Stimulated activated CD4-positive, alpha-beta T cell treated with anti-CD3 and anti-CD28 coated beads, Interleukin-1b, Interleukin-23, amount 100 ng/mL, for 1 hour (primary cell): Measurements from ENCODE around the gene KAT5.
"Not testable (repeated sequence)": the region's sequence is repeated elsewhere in the genome, so short reads cannot be mapped to it uniquely, and the experiment has no call there.

Experiments used
- DNase-seq, 2 donors: peaks; one replicate each; pipeline ENCODE4 v3.0.0-alpha.2; 2020; ENCODE audit warnings: low read depth in 2 of 2

Gene KAT5

DNA sequence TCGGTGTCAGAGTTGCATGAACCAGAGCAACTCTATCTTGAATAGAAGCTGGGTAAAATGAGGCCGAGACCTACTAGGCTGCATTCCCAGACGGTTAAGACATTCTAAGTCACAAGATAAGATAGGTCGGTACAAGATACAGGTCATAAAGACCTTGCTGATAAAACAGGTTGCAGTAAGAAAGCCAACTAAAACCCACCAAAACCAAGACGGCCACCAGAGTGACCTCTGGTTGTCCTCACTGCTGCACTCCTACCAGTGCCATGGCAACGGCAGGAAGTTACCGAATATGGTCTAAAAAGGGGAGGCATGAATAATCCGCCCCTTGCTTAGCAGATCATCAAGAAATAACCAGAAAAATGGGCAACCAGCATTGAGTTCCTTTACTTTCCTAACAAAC, 2.4 kb upstream of the KAT5 start:
- no peak for DNase-seq

DNA sequence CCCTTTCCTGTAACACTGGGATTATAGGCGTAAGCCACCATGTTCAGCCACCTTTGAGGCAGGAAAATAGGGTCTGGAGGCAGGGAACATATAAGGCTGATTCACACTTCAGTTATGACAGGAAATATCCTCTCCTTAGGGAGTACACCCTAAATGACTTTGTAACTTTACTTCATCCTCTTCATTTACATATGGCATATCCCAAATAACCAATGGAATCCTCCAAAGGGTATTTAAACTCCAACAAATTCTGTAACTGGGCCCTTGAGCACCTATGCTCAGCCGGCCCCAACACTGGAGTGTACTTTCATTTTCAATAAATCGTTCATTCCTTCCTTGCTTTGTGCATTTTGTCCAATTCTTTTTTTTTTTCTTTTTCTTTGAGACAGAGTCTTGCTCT, 1.6 kb upstream of the KAT5 start:
- DNase-seq: no peak

DNA sequence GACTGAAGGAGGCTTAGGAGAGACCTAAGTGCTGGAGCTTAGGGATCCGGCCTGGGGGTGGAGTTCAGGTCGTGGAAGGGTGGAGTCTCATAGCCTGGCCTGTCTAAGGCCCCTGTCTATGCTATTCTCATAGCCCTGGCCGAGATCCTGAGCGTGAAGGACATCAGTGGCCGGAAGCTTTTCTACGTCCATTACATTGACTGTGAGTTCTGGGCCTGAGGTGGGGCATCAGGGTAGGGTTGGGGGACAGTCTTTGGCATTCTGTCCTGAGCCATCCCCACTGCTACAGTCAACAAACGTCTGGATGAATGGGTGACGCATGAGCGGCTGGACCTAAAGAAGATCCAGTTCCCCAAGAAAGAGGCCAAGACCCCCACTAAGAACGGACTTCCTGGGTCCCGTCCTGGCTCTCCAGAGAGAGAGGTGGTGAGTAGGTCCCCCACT, 603 bp downstream of the KAT5 start:
- no peak for DNase-seq

DNA sequence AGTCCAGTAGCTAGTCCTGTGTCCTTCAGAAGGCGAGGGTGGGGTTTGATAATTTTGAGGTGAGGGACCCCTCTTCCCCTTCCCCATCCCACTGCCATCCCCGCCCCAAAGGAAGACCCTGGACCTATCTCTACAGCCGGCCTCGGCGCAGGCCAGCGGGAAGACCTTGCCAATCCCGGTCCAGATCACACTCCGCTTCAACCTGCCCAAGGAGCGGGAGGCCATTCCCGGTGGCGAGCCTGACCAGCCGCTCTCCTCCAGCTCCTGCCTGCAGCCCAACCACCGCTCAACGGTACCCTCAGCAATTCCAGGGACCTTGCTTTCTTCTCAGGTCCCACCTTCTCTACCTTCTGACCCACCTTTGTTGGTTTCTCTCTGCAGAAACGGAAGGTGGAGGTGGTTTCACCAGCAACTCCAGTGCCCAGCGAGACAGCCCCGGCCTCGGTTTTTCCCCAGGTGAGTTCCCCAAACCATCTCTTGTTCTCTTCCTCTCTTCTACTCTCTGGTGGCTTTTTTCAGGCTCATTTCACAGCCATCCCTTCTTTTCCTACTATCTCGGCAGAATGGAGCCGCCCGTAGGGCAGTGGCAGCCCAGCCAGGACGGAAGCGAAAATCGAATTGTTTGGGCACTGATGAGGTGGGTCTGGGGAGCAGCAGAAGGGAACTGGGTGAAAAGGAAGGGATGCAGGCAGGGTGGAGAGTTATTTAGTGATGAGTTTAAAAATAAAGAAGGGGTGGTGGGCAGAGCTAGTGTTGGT, 1.3 kb downstream of the KAT5 start:
- no peak for DNase-seq

DNA sequence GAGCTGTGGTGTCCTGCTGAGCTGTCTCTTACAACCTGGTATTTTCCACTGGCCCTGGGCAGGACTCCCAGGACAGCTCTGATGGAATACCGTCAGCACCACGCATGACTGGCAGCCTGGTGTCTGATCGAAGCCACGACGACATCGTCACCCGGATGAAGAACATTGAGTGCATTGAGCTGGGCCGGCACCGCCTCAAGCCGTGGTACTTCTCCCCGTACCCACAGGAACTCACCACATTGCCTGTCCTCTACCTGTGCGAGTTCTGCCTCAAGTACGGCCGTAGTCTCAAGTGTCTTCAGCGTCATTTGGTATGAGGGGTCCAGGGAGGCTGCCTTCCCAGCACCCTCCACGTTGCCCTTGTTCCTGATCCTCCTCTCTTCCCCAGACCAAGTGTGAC, 2.4 kb downstream of the KAT5 start:
- DNase-seq: no peak

DNA sequence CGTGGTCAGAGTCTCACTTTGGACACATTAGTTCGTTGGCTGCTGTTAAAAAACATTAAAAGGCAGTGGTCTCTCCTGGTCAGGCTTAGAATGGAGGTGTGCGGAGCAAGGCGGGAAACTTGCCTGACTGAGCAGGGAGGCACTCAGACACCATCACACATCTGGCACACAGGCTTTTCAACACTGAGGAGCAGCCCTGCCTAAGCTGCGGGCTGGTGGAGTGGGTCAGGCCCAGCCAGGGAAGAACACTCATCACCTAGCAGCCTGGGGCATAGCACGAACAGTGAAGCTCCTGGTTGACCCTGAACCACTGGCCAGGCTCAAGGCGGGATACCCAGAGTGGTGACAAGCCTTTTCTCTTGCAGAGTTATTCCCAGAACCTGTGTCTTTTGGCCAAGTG, 4.2 kb downstream of the KAT5 start:
- no peak for DNase-seq

DNA sequence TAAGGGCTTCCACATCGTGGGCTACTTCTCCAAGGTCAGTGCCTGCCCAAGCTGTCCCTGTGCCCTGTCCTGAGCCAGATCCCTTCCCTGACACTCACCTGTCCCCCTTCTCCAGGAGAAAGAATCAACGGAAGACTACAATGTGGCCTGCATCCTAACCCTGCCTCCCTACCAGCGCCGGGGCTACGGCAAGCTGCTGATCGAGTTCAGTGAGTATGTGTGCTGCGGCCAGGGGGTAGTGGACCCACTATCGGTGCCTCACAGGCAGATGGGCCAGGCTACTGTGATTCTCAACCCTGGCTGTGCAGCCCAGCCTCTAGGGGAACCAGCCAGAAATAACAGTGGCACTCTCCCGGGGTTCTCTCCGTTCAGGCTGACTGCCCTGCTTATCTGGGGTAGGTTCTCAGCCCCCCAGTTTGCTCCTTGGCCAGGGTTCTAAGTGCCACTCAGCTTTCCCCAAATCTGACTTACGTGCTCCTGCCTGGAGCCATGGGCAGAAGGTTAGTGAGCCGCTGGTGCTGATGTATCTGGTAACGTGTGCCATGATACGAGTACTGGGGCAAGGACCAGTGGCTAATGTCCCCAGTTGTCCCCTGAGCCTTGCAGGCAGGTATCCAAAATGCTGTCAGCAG, 4.8 kb downstream of the KAT5 start:
- DNase-seq: no peak

DNA sequence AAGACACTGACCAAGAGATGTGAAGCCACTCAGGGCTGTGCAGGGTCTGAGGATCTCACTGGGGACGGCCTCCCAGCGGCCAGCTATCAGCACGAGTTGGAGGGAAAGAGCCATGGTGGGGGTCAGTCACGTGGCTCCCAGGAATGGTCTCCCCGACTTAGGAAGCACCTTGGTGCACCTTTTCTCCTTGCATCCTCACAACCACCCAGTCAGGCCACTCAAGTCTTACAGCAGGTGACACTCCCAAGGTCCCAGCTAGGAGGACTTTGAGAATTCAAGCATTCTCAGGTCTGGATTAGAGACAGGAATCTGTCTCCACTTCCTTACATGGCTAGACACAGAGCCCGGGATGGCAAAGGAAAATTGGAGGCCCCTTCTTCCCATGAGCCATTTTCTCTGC, 5.9 kb downstream of the KAT5 start:
- DNase-seq: no peak

DNA sequence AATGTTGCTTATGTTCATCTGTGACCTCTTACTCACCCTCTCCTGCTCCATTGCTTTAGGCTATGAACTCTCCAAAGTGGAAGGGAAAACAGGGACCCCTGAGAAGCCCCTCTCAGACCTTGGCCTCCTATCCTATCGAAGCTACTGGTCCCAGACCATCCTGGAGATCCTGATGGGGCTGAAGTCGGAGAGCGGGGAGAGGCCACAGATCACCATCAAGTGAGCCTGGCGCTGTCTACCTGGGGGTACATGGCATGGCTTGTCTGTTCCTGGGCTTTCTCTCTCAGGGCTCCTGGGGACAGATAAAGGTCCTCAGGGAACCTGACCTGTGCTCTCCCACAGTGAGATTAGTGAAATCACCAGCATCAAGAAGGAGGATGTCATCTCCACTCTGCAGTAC, 6.5 kb downstream of the KAT5 start:
- no peak for DNase-seq

DNA sequence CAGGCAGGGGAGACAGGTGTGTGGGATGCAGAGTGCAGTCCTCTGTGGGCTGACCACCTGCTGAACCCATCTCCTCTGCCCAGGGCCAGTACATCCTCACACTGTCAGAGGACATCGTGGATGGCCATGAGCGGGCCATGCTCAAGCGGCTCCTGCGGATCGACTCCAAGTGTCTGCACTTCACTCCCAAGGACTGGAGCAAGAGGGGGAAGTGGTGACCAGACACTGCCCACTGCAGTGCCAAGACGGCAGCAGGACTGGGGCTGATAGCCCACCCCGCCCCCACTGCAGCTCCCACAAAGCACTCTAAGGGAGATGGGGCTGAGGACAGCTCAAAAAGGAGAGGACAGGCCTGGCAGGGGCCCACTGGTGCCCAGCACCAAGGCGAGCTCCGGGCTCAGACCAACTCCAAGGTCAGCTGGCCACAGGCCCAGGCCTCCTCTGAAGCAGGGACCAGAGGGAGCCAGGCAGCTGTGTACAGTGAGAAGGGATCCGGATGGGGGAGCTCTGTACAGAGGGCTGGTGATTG, 7.0 kb downstream of the KAT5 start:
- DNase-seq: no peak

DNA sequence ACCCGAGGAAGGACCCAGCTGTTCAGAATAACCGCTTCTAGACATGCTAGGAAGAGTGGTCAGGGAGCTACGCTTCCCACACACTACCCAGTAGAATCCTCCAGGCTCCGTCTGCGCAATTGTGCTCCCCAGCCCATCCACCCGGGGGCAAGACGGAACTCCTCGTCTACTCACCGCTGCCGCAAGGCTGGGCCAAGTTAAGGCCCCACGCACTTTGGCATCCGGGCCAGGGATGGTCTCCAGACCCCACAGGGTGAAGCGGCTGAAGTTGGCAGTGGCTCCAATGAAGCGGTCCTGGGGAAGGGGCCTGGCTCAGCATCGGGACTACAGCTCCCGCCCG, 7.8 kb downstream of the KAT5 start:
- no peak for DNase-seq

DNA sequence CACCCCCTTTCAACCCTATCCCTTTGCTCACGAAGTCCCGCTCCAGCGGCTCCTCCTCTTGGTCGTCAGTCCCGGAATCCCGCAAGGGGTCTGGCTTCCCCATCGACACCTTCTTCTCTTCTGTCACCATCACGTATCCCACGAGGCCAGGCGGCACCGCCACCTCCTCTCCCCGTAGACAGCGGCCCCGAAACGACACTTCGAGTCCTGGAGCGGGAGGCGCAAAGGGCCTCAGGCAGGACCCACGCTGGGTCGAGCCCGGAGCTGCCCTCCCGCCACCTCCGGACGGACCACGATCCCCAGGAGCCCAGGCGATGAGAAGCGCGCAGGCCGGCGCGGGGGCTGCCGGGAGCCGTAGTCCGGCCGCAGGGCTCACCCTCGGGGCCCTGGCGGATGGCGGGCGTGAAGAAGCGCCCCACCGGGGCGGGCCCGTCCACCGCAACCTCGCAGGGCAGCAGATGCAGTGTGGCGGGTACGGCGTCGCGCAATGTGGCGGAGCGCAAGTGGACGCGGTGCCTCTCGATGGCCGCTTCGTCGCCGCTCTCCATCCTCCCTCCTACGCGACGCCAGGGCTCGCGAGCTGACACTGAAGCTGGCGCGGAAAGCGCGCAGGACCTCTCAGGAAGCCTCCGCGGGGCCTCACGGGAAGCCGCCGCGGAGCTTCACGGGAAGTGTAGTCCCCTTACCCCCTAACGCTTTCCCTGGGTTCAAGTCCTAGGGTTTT, 8.3 kb downstream of the KAT5 start, which contains the start of gene RNASEH2C:
Gene RNASEH2C, minus strand, starts transcription at position 588 of the 724 bp plus-strand sequence. Its CDS starts 40 bp downstream, at position 548.
- DNase-seq: peak; percentile 29 to 52

DNA sequence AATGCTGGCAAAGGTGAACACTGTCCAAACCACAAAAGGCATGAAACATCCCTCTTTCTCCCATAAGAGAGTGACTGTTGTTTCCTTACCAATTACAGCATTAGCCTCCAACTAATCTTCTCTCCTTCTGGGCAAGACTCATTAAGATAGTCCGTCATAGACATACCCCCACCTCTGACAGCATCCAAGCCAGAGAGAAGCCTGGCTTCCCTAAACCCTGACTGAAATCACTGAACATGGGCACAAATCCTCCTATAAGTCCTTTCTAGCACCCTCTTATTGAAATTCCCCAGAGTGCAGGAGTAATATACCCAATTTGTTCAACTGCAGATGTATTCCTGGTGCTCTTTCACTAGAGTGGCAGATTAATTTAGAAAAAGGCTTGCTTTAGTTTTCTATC, 10.2 kb downstream of the KAT5 start:
- no peak for DNase-seq

DNA sequence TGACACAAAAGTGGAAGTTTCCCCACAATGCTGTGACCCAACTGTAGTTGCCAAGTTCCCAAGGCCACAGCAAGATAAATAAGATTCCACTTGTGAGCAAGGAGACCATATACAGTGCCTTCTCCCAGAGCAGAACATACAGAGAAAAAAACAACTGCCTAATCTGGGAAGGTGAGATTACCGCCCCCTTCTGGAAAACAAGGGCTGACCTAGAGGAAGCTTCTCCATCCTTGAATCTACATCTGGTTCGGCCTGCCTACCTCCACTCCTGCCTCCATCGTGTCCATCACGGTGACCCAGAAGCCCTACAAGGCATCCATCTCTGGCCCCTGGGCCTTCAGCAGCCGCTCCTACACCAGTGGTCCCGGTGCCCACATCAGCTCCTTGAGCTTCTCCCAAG, 14.6 kb downstream of the KAT5 start:
- no peak for DNase-seq

DNA sequence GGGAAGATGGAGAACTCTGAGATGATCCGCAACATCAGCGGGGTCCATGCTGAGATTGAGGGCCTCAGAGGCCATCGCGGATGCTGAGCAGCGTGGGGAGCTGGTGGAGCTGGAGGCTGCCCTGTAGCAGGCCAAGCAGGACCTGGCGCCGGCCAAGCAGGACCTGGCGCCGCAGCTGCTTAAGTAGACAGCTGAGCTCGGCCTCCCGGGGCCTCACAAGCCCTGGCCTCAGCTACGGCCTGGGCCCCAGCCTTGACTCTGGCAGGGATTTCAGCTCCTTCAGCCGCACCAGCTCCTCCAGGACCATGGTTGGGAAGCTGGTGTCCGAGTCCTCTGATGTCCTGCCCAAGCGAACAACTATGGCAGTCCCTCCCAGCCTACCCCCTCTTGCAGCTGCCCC, 15.8 kb downstream of the KAT5 start:
- DNase-seq: no peak

DNA sequence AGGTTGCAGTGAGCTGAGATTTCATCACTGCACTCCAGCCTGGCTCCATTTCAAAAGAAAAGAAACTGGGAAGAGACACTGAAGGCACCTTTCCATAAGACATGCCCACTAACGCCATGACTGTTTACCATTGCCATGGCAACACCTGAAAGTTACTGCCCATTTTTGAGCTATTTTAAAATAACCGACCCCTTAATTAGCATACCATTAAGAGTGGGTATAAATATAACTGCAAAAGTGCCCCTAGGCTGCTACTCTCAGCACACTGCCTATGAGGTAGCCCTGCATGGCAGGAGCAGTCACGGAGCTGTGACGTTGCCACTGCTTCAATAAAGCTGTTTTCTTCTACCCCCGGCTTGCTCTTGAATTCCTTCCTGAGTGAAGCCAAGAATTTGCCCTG, 18.4 kb downstream of the KAT5 start:
- DNase-seq: no peak

DNA sequence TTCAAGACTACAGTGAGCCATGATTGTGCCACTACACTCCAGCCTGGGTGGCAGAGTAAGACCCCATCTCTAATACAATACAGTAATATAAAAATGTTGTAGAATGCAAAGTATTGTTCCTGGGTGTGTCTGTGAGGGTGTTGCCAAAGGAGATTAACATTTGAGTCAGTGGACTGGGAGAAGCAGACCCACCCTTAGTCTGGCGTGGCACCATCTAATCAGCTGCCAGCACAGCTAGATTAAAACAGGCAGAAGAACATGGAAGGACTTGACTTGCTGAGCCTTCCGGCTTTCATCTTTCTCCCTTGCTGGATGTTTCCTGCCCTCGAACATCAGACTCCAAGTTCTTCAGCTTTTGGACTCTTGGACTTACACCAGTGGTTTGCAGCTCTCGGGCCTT, 23.1 kb downstream of the KAT5 start:
- not testable (repeated sequence) for DNase-seq

DNA sequence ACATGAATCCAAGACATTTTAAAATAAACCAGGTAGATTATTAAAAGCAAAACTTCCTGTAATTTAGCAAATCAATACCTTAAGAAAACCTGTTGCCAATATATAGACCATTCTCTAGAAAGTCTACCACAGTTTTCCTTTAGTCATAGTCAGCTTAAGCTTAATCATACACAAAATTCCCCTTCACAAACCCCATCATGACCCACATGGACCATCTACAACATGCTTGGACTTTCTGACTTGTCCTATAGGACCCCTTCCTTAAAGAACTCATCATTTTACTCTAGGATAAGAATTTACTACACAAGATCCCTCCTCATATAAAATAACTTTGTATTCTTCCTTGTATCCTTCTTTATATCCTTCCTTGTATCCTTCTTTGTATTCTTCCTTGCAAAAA, 24.8 kb downstream of the KAT5 start:
- DNase-seq: no peak

DNA sequence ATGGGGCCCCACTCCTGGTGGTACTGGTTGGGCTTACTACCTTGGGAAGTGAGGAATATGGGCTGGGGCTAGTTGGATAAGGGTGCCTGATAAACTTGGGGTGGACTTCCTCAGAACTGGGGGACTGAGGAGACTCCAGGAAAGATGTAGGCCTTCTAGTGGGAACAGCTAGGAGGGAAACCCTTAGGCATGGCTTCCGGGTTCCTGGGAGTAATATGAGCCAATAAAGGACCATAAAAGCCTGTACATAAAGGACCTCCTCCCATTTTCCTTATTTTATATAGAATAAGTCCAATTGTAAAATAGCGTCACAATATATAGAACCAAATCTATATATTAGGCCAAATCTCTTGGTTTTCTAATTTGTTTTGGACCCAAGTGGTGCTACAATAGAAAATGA, 27.0 kb downstream of the KAT5 start:
- no peak for DNase-seq

DNA sequence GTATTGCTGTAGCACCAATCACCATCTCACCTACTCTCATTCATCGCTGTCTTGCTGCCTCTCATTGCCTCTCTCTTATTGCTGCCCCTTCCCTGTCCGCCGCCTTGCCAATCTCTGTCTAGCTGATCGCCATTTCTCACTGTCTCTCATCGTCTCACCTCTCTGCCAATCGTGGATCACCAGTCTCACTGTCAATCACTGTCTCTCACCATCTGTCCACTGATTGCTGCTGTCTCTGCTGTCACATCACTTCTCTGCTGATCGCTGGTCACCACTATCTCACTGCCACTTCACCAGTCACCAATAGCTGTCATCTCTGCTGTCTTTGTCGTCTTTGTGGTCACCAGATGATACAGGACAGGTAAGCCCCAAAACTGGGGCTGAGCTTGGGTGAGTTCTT, 29.1 kb downstream of the KAT5 start:
- no peak for DNase-seq

DNA sequence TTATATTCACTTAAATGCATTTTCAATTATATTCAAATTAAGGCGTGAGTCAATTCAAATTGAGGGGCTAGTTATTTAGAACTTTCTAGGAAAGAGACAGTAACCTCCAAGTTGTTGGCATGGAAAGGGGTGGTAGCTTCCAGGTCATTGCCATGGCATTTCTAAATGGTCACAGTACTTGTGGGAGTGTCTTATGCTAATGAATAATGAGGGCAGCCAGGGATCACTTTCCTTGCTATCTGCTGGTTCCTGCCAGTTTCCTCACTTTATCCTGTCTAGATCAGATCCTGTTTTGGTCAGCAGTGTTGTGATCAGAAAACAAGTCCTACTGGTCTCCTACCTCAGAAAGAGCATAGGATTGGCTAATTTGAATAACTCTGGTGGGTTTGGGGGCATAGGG, 30.3 kb downstream of the KAT5 start:
- no peak for DNase-seq

DNA sequence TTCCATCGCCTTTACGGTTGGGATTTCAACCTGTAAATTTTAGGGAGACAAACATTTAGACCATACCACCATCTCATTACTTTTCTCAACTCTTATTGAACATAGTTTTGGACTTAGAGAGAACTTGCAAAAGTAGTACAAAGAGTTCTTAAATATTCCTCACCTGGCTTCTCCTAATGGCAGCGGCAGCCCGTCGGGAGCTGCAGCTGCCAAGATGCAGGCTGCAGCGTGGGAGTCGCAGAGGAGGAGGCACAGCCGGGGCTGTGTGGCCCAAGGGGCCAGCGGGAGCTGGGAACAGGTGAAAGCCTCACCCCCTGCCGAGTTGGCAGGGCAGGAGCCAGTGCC, 31.6 kb downstream of the KAT5 start:
- no peak for DNase-seq
